ENCODE measurements around the gene ARMC2. TPM values are rescaled to one million over a fixed set of nuclear protein-coding genes. Genes with fewer than 3 reads are reported as not detected.

Gene ARMC2
- total RNA-seq, 2 experiments from 2014 or later: 10.0 to 10.2 TPM

DNA sequence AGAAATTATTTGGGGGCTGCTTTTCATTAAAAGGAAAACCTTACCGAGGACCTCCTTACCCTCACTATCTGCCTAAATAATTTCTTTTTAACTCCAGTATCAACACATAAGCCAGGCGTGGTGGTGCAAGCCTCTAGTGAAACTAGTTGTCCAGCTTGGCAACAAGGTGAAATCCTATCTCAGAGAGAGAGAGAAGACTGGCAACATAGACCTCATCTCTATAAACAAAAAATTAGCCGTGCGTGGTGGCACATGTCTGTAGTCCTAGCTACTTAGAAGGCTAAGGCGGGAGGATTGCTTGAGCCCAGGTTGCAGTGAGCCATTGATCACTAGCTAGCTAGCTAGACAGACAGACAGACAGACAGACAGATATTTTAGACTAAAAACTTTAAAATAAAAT lies 92.5 kb downstream of the ARMC2 start:
- H3K4me1 Mint-ChIP-seq: peaks cover 47% of the 10 kb centered on the region
- peak overlapping the region; percentile 65 for H3K27ac Mint-ChIP-seq
- no peaks in the 10 kb centered on the region for H3K27me3 Mint-ChIP-seq
- CTCF ChIA-PET: interaction anchor here (1.2 to 2.7 kb wide), 2 partner anchors 9 to 15 kb away, joined by 3 to 10 read pairs; no protein-coding TSS in a partner anchor
- POLR2A ChIA-PET: no interaction called here
- H3K9me3 Mint-ChIP-seq: peaks cover 12% of the 10 kb centered on the region
- peaks cover 18% of the 10 kb centered on the region for H3K36me3 Mint-ChIP-seq (ENCODE audit: low read depth)
- no peak for DNase-seq
- no peak overlapping the region for H3K4me3 Mint-ChIP-seq

DNA sequence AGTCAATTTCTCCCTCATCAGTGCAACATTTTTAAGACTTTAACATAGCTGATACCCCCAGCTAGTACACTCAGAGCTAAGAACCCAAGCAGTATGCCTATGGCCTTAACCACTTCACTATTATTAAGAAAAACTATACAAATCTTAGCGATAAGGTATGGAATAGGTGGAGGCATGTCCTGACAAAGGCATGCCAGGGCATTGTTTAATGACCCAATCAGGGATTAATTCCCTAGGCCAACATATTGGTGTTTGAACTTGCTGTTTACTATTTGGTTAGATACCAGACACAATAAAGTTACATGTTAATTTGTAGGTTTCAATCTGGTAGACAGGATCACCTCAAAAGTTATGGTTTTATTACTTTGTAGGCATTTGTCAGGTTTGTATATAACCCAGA lies 93.1 kb downstream of the ARMC2 start:
- POLR2A ChIA-PET: no interaction called here
- H3K27ac Mint-ChIP-seq: no peak overlapping the region
- CTCF ChIA-PET: interaction anchor here (1.2 to 2.7 kb wide), 2 partner anchors 10 to 16 kb away, joined by 3 to 10 read pairs; no protein-coding TSS in a partner anchor
- no peak overlapping the region for H3K4me3 Mint-ChIP-seq
- H3K9me3 Mint-ChIP-seq: peaks cover 12% of the 10 kb centered on the region
- peaks cover 18% of the 10 kb centered on the region for H3K36me3 Mint-ChIP-seq (ENCODE audit: low read depth)
- DNase-seq: no peak
- H3K4me1 Mint-ChIP-seq: peaks cover 47% of the 10 kb centered on the region
- H3K27me3 Mint-ChIP-seq: no peaks in the 10 kb centered on the region

DNA sequence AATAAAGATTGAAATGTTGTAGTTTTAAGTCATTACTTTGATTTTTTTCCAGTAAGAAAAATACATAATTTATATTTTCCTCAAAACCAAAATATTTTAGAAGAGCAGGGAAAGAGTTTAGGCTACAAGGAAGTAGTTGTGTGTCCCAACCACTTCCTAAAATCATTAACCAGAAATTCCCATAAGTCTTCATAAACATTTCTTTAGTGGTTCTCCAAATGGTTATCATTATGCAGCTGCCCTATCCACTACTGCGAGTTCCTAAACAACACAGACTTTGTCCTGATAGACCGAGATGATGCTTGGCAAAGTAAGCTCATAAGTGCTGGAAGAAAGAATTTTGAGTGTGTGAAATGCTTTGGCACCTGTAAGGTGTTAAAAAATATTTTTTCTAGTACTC lies 93.6 kb downstream of the ARMC2 start:
- Mint-ChIP-seq H3K4me3 (no peak overlapping the region), H3K27me3 (no peaks in the 10 kb centered on the region), H3K36me3 (ENCODE audit: low read depth) (peaks cover 18% of the 10 kb centered on the region), H3K4me1 (peaks cover 53% of the 10 kb centered on the region), H3K27ac (peak overlapping the region; percentile 90), H3K9me3 (peaks cover 12% of the 10 kb centered on the region)
- POLR2A ChIA-PET: no interaction called here
- CTCF ChIA-PET: interaction anchor here (2.7 kb wide), 1 partner anchor 10 kb away, joined by 10 read pairs; no protein-coding TSS in a partner anchor
- DNase-seq: no peak

- ChIA-PET POLR2A (interaction anchor here (0.6 kb wide), 1 partner anchor 55 kb away, joined by 3 read pairs; no protein-coding TSS in a partner anchor), CTCF (interaction anchor here (0.5 to 4.5 kb wide), 6 partner anchors 11 to 543 kb away, joined by 3 to 26 read pairs (median 4); no protein-coding TSS in a partner anchor)
- Mint-ChIP-seq H3K36me3 (ENCODE audit: low read depth) (peaks cover 22% of the 10 kb centered on the region), H3K27me3 (no peaks in the 10 kb centered on the region), H3K27ac (peak overlapping the region; percentile 90), H3K4me1 (peaks cover 57% of the 10 kb centered on the region), H3K9me3 (peaks cover 12% of the 10 kb centered on the region), H3K4me3 (peak overlapping the region; percentile 67)
- DNase-seq: peak; percentile 78
Measured at GRCh38 chr6:108942556-108943492, 94.6 kb downstream of the ARMC2 start.

DNA sequence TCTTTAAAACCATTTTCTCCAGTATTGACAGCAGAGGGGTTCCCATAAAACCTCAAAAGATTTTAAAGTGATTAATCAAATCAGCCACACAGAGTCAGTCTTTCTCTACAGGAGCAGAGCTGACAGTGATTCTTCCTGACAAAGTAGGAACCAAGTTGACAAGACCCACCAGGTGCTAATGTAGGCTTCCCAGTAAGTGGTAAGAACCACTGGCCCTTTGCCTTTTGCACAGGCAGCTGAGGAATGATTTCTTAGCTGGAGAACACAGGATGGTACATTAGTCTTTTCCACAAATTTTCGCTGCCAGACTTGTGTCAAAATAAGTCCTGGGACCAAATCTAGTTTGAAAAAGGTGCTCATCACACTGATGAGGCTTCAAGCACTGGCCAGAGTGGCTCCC lies 95.8 kb downstream of the ARMC2 start:
- H3K27me3 Mint-ChIP-seq: no peaks in the 10 kb centered on the region
- peaks cover 56% of the 10 kb centered on the region for H3K4me1 Mint-ChIP-seq
- peaks cover 21% of the 10 kb centered on the region for H3K36me3 Mint-ChIP-seq (ENCODE audit: low read depth)
- no peak overlapping the region for H3K4me3 Mint-ChIP-seq
- DNase-seq: no peak
- H3K27ac Mint-ChIP-seq: no peak overlapping the region
- H3K9me3 Mint-ChIP-seq: peaks cover 10% of the 10 kb centered on the region
- ChIA-PET POLR2A (no interaction called here), CTCF (interaction anchor here (4.5 kb wide), 1 partner anchor 11 kb away, joined by 26 read pairs; no protein-coding TSS in a partner anchor)

- DNase-seq: no peak
- peaks cover 53% of the 10 kb centered on the region for H3K4me1 Mint-ChIP-seq
- CTCF ChIA-PET: interaction anchor here (1.0 to 4.5 kb wide), 4 partner anchors 10 to 45 kb away, joined by 3 to 26 read pairs (median 4); no protein-coding TSS in a partner anchor
- POLR2A ChIA-PET: no interaction called here
- peaks cover 14% of the 10 kb centered on the region for H3K36me3 Mint-ChIP-seq (ENCODE audit: low read depth)
- peaks cover 3% of the 10 kb centered on the region for H3K9me3 Mint-ChIP-seq
- no peak overlapping the region for H3K4me3 Mint-ChIP-seq
- H3K27ac Mint-ChIP-seq: peak overlapping the region; percentile 61
- H3K27me3 Mint-ChIP-seq: no peaks in the 10 kb centered on the region
Measured at GRCh38 chr6:108944707-108945680, 96.8 kb downstream of the ARMC2 start.

DNA sequence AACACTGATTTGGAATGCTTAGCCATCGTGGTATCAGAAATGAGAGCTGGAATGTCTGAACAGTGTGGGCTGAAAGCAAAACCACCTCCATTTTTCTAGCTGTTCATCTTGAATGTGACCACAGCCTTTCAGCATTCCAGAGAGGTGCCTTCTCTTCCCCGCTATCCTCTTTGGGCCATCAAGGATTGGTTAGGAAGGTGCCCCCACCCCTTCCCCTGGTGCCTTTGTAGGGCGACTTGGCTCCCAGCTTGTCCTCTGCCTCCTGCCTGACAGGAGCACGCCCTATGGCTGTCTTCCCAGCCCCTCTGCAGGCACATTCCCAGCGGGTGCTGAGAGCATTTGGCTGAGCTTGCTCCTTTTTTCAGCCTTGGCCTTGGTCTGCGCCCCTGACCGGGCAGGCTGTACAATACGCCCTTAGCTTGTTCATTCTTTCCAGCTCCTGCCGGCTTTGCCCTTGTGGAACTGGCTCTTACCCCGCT lies 97.5 kb downstream of the ARMC2 start:
- H3K36me3 Mint-ChIP-seq (ENCODE audit: low read depth): peaks cover 14% of the 10 kb centered on the region
- no peak for DNase-seq
- H3K27me3 Mint-ChIP-seq: no peaks in the 10 kb centered on the region
- peaks cover 52% of the 10 kb centered on the region for H3K4me1 Mint-ChIP-seq
- H3K9me3 Mint-ChIP-seq: peaks cover 2% of the 10 kb centered on the region
- ChIA-PET POLR2A (no interaction called here), CTCF (interaction anchor here (1.0 to 4.5 kb wide), 5 partner anchors 9 to 45 kb away, joined by 3 to 26 read pairs (median 4); no protein-coding TSS in a partner anchor)
- no peak overlapping the region for H3K4me3 Mint-ChIP-seq
- H3K27ac Mint-ChIP-seq: no peak overlapping the region

DNA sequence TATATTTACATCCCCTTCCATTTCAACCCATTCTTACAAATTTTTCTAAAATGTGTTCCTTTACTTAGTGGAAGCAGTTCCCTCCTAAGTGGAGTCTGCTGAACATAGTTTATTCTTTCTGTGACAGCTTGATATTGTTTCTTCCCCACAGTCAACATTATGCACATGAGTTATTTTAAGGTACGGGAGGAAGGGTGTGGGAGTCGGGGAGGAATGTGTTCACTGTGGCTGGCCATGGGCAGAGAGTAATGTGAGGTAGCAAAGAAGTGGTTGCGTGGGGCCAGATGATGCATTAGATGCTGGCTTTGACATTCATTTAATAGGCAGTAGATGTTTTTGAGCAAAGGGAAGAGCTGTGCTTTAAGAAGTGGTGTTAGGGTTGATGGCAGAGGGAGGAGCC lies 98.5 kb downstream of the ARMC2 start:
- H3K4me1 Mint-ChIP-seq: peaks cover 46% of the 10 kb centered on the region
- no peaks in the 10 kb centered on the region for H3K9me3 Mint-ChIP-seq
- H3K27ac Mint-ChIP-seq: no peak overlapping the region
- POLR2A ChIA-PET: no interaction called here
- peaks cover 9% of the 10 kb centered on the region for H3K36me3 Mint-ChIP-seq (ENCODE audit: low read depth)
- H3K27me3 Mint-ChIP-seq: no peaks in the 10 kb centered on the region
- DNase-seq: no peak
- CTCF ChIA-PET: interaction anchor here (1.0 to 4.5 kb wide), 4 partner anchors 8 to 62 kb away, joined by 3 to 26 read pairs (median 4); no protein-coding TSS in a partner anchor
- no peak overlapping the region for H3K4me3 Mint-ChIP-seq

- no peak for DNase-seq
- Mint-ChIP-seq H3K27me3 (no peaks in the 10 kb centered on the region), H3K9me3 (no peaks in the 10 kb centered on the region), H3K36me3 (ENCODE audit: low read depth) (peaks cover 9% of the 10 kb centered on the region), H3K27ac (no peak overlapping the region), H3K4me3 (no peak overlapping the region), H3K4me1 (peaks cover 41% of the 10 kb centered on the region)
- ChIA-PET CTCF (interaction anchor here (0.6 to 1.0 kb wide), 2 partner anchors 18 to 61 kb away, joined by 3 read pairs; no protein-coding TSS in a partner anchor), POLR2A (no interaction called here)
Measured at GRCh38 chr6:108947114-108947854, 99.1 kb downstream of the ARMC2 start.

GRCh38 chr6:108948181-108948661 lies 100.0 kb downstream of the ARMC2 start:
- Mint-ChIP-seq H3K27me3 (no peaks in the 10 kb centered on the region), H3K9me3 (no peaks in the 10 kb centered on the region), H3K36me3 (ENCODE audit: low read depth) (peaks cover 9% of the 10 kb centered on the region), H3K27ac (no peak overlapping the region), H3K4me1 (peaks cover 31% of the 10 kb centered on the region), H3K4me3 (no peak overlapping the region)
- CTCF ChIA-PET: interaction anchor here (0.6 kb wide), 1 partner anchor 394 kb away, joined by 3 read pairs; no protein-coding TSS in a partner anchor
- DNase-seq: no peak
- POLR2A ChIA-PET: no interaction called here

- no peak for DNase-seq
- Mint-ChIP-seq H3K4me3 (no peak overlapping the region), H3K9me3 (no peaks in the 10 kb centered on the region), H3K4me1 (peaks cover 24% of the 10 kb centered on the region), H3K36me3 (ENCODE audit: low read depth) (peaks cover 3% of the 10 kb centered on the region), H3K27me3 (no peaks in the 10 kb centered on the region), H3K27ac (no peak overlapping the region)
- CTCF ChIA-PET: interaction anchor here (1.0 kb wide), 1 partner anchor 36 kb away, joined by 3 read pairs; no protein-coding TSS in a partner anchor
- POLR2A ChIA-PET: no interaction called here
Measured at GRCh38 chr6:108951351-108951953, 103.2 kb downstream of the ARMC2 start.

Data from activated CD4-positive, alpha-beta T cell treated with anti-CD3 and anti-CD28 coated beads, Interleukin-2, amount 10 ng/mL, durations not matched to agents 7 days and 5 days (primary cell).